WTC11 (cell line): ENCODE results near the gene ADSL. TPM values are rescaled to one million over a fixed set of nuclear protein-coding genes. Genes with fewer than 3 reads are reported as not detected.

Source experiments
- ATAC-seq: fragments of 200-7000 bp; cut with Tn5 transposase; 2 replicates; pipeline ENCODE4 v1.10.0; 2021; ENCODE audit warnings: mild to moderate bottlenecking, moderate library complexity
- CTCF ChIA-PET: fragments of 300-600 bp; sonication (Branson Sonifier 250); formaldehyde crosslinking; loops from one replicate; lab custom pipeline; 2021; ENCODE audit warnings: antibody characterized with exemption; lab: Charles Lee
- POLR2A ChIA-PET: fragments of 350-600 bp; sonication (Branson Sonifier 250); formaldehyde crosslinking; loops from one replicate; lab custom pipeline; 2021; ENCODE audit warnings: antibody characterized with exemption; lab: Charles Lee
- DNase-seq: peaks from one replicate; pipeline ENCODE4 v3.0.0; 2021; ENCODE audit warnings: low spot score
- H3K27ac Mint-ChIP-seq: 2 replicates; pipeline ENCODE4 v1.8.0; 2021; ENCODE audit warnings: mixed read lengths
- H3K27me3 Mint-ChIP-seq: 2 replicates; pipeline ENCODE4 v1.8.0; 2021; ENCODE audit warnings: low read depth, mild to moderate bottlenecking, moderate library complexity, mixed read lengths
- H3K36me3 Mint-ChIP-seq: 2 replicates; pipeline ENCODE4 v1.8.0; 2021; ENCODE audit warnings: mixed read lengths
- H3K4me1 Mint-ChIP-seq: 2 replicates; pipeline ENCODE4 v1.8.0; 2022; ENCODE audit warnings: mixed read lengths
- H3K4me3 Mint-ChIP-seq: 2 replicates; pipeline ENCODE4 v1.8.0; 2021; ENCODE audit warnings: mild to moderate bottlenecking, moderate library complexity, mixed read lengths
- H3K9me3 Mint-ChIP-seq: 2 replicates; pipeline ENCODE4 v1.8.0; 2021; ENCODE audit warnings: mixed read lengths
- ATF1 ChIP-seq: sonication (generic); formaldehyde crosslinking; IDR thresholded peaks from 2 replicates; pipeline ENCODE4 v1.8.1; 2023; ENCODE audit warnings: mild to moderate bottlenecking, moderate library complexity, missing genetic modification reagents
- E2F1 ChIP-seq: sonication (generic); formaldehyde crosslinking; IDR thresholded peaks from 2 replicates; pipeline ENCODE4 v1.8.0; 2022; ENCODE audit warnings: mild to moderate bottlenecking, missing genetic modification reagents
- EMX1 ChIP-seq: fragments of 250-450 bp; sonication (Bioruptor Pico); IDR thresholded peaks from 2 replicates; pipeline ENCODE4 v1.8.0; 2021; ENCODE audit warnings: mild to moderate bottlenecking
- FOXK1 ChIP-seq: sonication (generic); formaldehyde crosslinking; IDR thresholded peaks from 2 replicates; pipeline ENCODE4 v1.8.0; 2022; ENCODE audit warnings: mild to moderate bottlenecking, moderate library complexity, missing genetic modification reagents
- IRF2 ChIP-seq: sonication (generic); formaldehyde crosslinking; IDR thresholded peaks from 2 replicates; pipeline ENCODE4 v1.8.0; 2022; ENCODE audit warnings: low read depth, missing genetic modification reagents, borderline replicate concordance
- JAZF1 ChIP-seq: fragments of 250-450 bp; sonication (Bioruptor Pico); IDR thresholded peaks from 2 replicates; pipeline ENCODE4 v1.9.0; 2021; ENCODE audit warnings: moderate library complexity, mild to moderate bottlenecking, inconsistent platforms
- NFATC4 ChIP-seq: fragments of 250-450 bp; sonication (Bioruptor Pico); IDR thresholded peaks from 2 replicates; pipeline ENCODE4 v1.9.0; 2021; ENCODE audit warnings: mild to moderate bottlenecking
- NFE2L1 ChIP-seq: sonication (generic); formaldehyde crosslinking; IDR thresholded peaks from 2 replicates; pipeline ENCODE4 v1.8.1; 2023; ENCODE audit warnings: missing genetic modification reagents
- NFYB ChIP-seq: sonication (generic); formaldehyde crosslinking; conservative IDR thresholded peaks from 2 replicates; pipeline ENCODE4 v1.8.0; 2022; ENCODE audit warnings: low read depth, missing genetic modification reagents
- NR2C2 ChIP-seq: sonication (generic); formaldehyde crosslinking; IDR thresholded peaks from 2 replicates; pipeline ENCODE4 v1.8.0; 2022; ENCODE audit warnings: mild to moderate bottlenecking, missing genetic modification reagents
- PRDM15 ChIP-seq: sonication (generic); formaldehyde crosslinking; IDR thresholded peaks from 2 replicates; pipeline ENCODE4 v1.8.0; 2022; ENCODE audit warnings: missing genetic modification reagents
- SMAD4 ChIP-seq: sonication (generic); formaldehyde crosslinking; IDR thresholded peaks from 2 replicates; pipeline ENCODE4 v1.8.0; 2022; ENCODE audit warnings: mild to moderate bottlenecking, missing genetic modification reagents
- STAT6 ChIP-seq: sonication (generic); formaldehyde crosslinking; conservative IDR thresholded peaks from 2 replicates; pipeline ENCODE4 v1.8.1; 2023; ENCODE audit warnings: mild to moderate bottlenecking, low read depth, missing genetic modification reagents, moderate library complexity
- TCF7 ChIP-seq: sonication (generic); formaldehyde crosslinking; IDR thresholded peaks from 2 replicates; pipeline ENCODE4 v1.8.0; 2022; ENCODE audit warnings: mild to moderate bottlenecking, low read depth, missing genetic modification reagents, moderate library complexity
- ZNF281 ChIP-seq: sonication (generic); formaldehyde crosslinking; IDR thresholded peaks from 2 replicates; pipeline ENCODE4 v1.8.0; 2023; ENCODE audit warnings: mild to moderate bottlenecking, missing genetic modification reagents
- ZNF423 ChIP-seq: fragments of 250-450 bp; sonication (Bioruptor Pico); IDR thresholded peaks from 2 replicates; pipeline ENCODE4 v2.1.2; 2022; ENCODE audit warnings: mild to moderate bottlenecking, moderate library complexity
- total RNA-seq: library from RNA; stranded (reverse); gene quantifications from 3 replicates; pipeline ENCODE4 v1.2.3, GENCODE V29; 2021
- TF ChIP-seq, protein P1 (sequence below): sonication (generic); formaldehyde crosslinking; IDR thresholded peaks from 2 replicates; pipeline ENCODE4 v1.8.1; 2022; ENCODE audit warnings: missing genetic modification reagents, borderline replicate concordance
- TF ChIP-seq, protein P2 (sequence below): sonication (generic); formaldehyde crosslinking; IDR thresholded peaks from 2 replicates; pipeline ENCODE4 v1.8.1; 2023; ENCODE audit warnings: mild to moderate bottlenecking, missing genetic modification reagents

The ADSL gene
- total RNA-seq, 1 experiment from 2014 or later, result 154 TPM

DNA sequence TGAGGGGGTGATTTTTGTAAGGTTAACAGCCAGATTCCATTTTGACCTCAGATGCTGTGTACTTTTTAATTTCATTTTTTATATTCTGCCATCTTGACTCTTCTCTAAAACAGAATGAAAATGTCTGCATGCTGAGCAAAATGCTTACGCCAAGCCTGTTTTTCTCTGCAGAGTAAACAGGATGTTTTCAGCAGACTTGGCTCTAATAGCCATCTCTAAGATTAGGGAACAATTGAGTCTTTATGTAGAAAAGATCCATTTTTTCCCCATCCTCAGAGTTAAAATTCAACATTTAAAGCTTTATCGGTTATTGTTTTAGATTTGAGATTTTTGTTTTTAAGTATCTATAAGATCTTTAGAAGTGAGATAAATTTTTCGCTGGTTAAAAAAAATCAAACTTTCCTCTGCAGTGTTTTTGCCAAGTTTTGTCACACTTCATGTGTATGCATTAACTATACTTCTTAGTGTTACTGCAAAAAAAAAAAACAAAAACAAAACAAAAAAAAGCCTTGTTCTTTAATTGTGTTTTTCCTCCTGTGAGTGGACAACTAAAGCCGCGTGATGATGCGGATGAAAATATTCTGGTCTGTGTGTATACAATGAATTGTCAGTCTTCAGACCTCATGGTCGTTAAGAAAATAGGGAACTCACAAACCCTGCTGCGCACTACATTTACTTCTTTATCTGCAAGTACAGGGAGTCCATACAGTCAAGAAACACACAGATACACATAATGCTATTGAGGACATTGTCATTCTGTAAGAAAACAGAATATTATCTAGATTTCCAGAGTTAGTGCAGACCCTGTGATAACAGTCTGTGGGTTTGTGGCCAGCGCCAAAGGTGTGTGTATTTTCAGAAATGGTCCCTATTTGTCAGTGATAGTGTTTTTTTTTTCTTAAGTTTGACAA lies 17.5 kb upstream of the ADSL start:
- TF ChIP-seq NR2C2 (CRISPR knock-in tag) (no peak), SMAD4 (CRISPR knock-in tag) (no peak), NFATC4 (CRISPR knock-in tag) (no peak)
- TF ChIP-seq, protein P1, sequence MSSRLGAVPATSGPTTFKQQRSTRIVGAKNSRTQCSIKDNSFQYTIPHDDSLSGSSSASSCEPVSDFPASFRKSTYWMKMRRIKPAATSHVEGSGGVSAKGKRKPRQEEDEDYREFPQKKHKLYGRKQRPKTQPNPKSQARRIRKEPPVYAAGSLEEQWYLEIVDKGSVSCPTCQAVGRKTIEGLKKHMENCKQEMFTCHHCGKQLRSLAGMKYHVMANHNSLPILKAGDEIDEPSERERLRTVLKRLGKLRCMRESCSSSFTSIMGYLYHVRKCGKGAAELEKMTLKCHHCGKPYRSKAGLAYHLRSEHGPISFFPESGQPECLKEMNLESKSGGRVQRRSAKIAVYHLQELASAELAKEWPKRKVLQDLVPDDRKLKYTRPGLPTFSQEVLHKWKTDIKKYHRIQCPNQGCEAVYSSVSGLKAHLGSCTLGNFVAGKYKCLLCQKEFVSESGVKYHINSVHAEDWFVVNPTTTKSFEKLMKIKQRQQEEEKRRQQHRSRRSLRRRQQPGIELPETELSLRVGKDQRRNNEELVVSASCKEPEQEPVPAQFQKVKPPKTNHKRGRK (CRISPR knock-in tag), result no peak

DNA sequence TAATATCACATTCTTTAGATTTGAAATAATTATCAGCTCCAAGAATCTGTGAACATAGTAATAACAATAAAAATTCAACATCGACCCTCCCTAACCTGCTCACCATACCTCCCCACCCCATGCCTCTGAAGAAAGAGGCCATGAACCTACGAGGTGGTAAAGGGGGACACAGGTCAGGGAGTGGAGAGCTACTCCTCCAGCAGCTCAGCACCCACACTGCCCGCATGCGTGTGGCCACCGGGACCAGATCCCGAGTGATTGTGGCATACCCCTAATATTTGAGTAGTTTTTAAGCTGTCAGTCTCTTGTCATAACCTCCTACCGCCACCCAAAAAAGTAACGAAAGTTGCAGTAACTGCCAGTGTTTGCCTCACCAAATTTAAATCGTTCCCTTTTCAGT lies 16.8 kb upstream of the ADSL start:
- Mint-ChIP-seq H3K27me3 (no peaks in the 10 kb centered on the region), H3K4me1 (peaks cover 84% of the 10 kb centered on the region), H3K4me3 (no peak overlapping the region), H3K36me3 (peaks cover 4% of the 10 kb centered on the region; the same call in 1 of the 2 replicates), H3K27ac (no peak overlapping the region), H3K9me3 (no peaks in the 10 kb centered on the region)
- ATAC-seq (no peak), DNase-seq (no peak)
- POLR2A ChIA-PET, result no interaction called here
- CTCF ChIA-PET, result no interaction called here
- TF ChIP-seq, protein P2, sequence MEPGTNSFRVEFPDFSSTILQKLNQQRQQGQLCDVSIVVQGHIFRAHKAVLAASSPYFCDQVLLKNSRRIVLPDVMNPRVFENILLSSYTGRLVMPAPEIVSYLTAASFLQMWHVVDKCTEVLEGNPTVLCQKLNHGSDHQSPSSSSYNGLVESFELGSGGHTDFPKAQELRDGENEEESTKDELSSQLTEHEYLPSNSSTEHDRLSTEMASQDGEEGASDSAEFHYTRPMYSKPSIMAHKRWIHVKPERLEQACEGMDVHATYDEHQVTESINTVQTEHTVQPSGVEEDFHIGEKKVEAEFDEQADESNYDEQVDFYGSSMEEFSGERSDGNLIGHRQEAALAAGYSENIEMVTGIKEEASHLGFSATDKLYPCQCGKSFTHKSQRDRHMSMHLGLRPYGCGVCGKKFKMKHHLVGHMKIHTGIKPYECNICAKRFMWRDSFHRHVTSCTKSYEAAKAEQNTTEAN (CRISPR knock-in tag), result no peak
- TF ChIP-seq EMX1 (CRISPR knock-in tag) (no peak), TCF7 (CRISPR knock-in tag) (no peak), PRDM15 (CRISPR knock-in tag) (no peak), STAT6 (CRISPR knock-in tag) (no peak), ATF1 (CRISPR knock-in tag) (no peak), SMAD4 (CRISPR knock-in tag) (no peak), NFE2L1 (no peak), FOXK1 (CRISPR knock-in tag) (no peak), IRF2 (CRISPR knock-in tag) (no peak), JAZF1 (CRISPR knock-in tag) (no peak), E2F1 (CRISPR knock-in tag) (no peak), ZNF281 (CRISPR knock-in tag) (no peak), NFYB (CRISPR knock-in tag) (no peak), ZNF423 (CRISPR knock-in tag) (no peak)
- TF ChIP-seq, protein P1 (CRISPR knock-in tag), result no peak

More for the DNA sequence above, 17.5 kb upstream of the ADSL start:
- H3K9me3 Mint-ChIP-seq, result no peaks in the 10 kb centered on the region
- no peak overlapping the region for H3K27ac Mint-ChIP-seq
- ChIA-PET CTCF (no interaction called here), POLR2A (no interaction called here)
- H3K27me3 Mint-ChIP-seq, result no peaks in the 10 kb centered on the region
- H3K4me3 Mint-ChIP-seq, result no peak overlapping the region
- no peak for DNase-seq
- no peak for ATAC-seq
- peaks cover 84% of the 10 kb centered on the region for H3K4me1 Mint-ChIP-seq
- H3K36me3 Mint-ChIP-seq, result peaks cover 4% of the 10 kb centered on the region; the same call in 1 of the 2 replicates
